Activated CD8-positive, alpha-beta memory T cell treated with anti-CD3 and anti-CD28 coated beads for 36 hours (primary cell): ENCODE data around the gene PRKX. TPM values are rescaled to one million over a fixed set of nuclear protein-coding genes. Genes with fewer than 3 reads are reported as not detected.
"Not testable (repeated sequence)": the region's sequence is repeated elsewhere in the genome, so short reads cannot be mapped to it uniquely, and the experiment has no call there.

Experiments used
- CTCF ChIA-PET: fragments of 350-600 bp; sonication (Branson Sonifier 250); formaldehyde crosslinking; loops from one replicate; lab custom pipeline; 2021; ENCODE audit warnings: antibody characterized with exemption; lab: Charles Lee
- POLR2A ChIA-PET: fragments of 350-600 bp; sonication (Branson Sonifier 250); formaldehyde crosslinking; loops from one replicate; lab custom pipeline; 2021; ENCODE audit warnings: antibody characterized with exemption; lab: Charles Lee
- total RNA-seq, 2 experiments: library from RNA; stranded (reverse); gene quantifications; one replicate each; pipeline ENCODE4 v1.2.3, GENCODE V29; 2021

The PRKX gene
- total RNA-seq, 2 experiments from 2014 or later, result 53.6 to 56.6 TPM

- ChIA-PET CTCF (no interaction called here), POLR2A (no interaction called here)
These were observed 602 bp downstream of the PRKX start for GRCh38 chrX:3712870-3713224.

GRCh38 chrX:3712051-3712869 is 1.2 kb downstream of the PRKX start:
- ChIA-PET CTCF (no interaction called here), POLR2A (interaction anchor here (0.6 to 1.3 kb wide), 2 partner anchors 13 to 27 kb away, joined by 3 to 9 read pairs; no protein-coding TSS in a partner anchor)

GRCh38 chrX:3711331-3711917 is 2.0 kb downstream of the PRKX start:
- ChIA-PET CTCF (interaction anchor here (0.6 kb wide), 1 partner anchor 91 kb away, joined by 3 read pairs; no protein-coding TSS in a partner anchor), POLR2A (interaction anchor here (1.3 kb wide), 1 partner anchor 12 kb away, joined by 3 read pairs; no protein-coding TSS in a partner anchor)

- CTCF ChIA-PET, POLR2A ChIA-PET: not testable (repeated sequence)
These were observed 5.7 kb downstream of the PRKX start for GRCh38 chrX:3707673-3708274.

GRCh38 chrX:3706481-3706880 is 7.0 kb downstream of the PRKX start:
- POLR2A ChIA-PET, result no interaction called here
- CTCF ChIA-PET, result no interaction called here

- POLR2A ChIA-PET, CTCF ChIA-PET: not testable (repeated sequence)
These were observed 10.2 kb downstream of the PRKX start for GRCh38 chrX:3703251-3703650.

- POLR2A ChIA-PET, CTCF ChIA-PET: not testable (repeated sequence)
These were observed 11.4 kb downstream of the PRKX start for GRCh38 chrX:3702095-3702494.

GRCh38 chrX:3701445-3701928 is 12.0 kb downstream of the PRKX start:
- CTCF ChIA-PET, POLR2A ChIA-PET: not testable (repeated sequence)

- ChIA-PET CTCF (no interaction called here), POLR2A (interaction anchor here (0.6 to 1.2 kb wide), 2 partner anchors 11 to 14 kb away, joined by 3 read pairs; partner anchors contain the start of gene PRKX)
These were observed 13.5 kb downstream of the PRKX start for GRCh38 chrX:3699821-3700381.

- ChIA-PET POLR2A (no interaction called here), CTCF (no interaction called here)
These were observed 15.7 kb downstream of the PRKX start for GRCh38 chrX:3697701-3698279.

GRCh38 chrX:3697220-3697684 is 16.2 kb downstream of the PRKX start:
- ChIA-PET POLR2A (no interaction called here), CTCF (no interaction called here)

GRCh38 chrX:3695536-3695935 is 17.9 kb downstream of the PRKX start:
- POLR2A ChIA-PET, result no interaction called here
- CTCF ChIA-PET, result no interaction called here

- ChIA-PET POLR2A (no interaction called here), CTCF (no interaction called here)
These were observed 23.3 kb downstream of the PRKX start for GRCh38 chrX:3690140-3690539.

GRCh38 chrX:3683236-3683635 is 30.2 kb downstream of the PRKX start:
- POLR2A ChIA-PET, CTCF ChIA-PET: not testable (repeated sequence)

GRCh38 chrX:3680459-3680858 is 33.0 kb downstream of the PRKX start:
- POLR2A ChIA-PET, result no interaction called here
- CTCF ChIA-PET, result no interaction called here

- POLR2A ChIA-PET, result no interaction called here
- CTCF ChIA-PET, result no interaction called here
These were observed 33.8 kb downstream of the PRKX start for GRCh38 chrX:3679669-3680068.

GRCh38 chrX:3678328-3678727 is 35.1 kb downstream of the PRKX start:
- ChIA-PET POLR2A (no interaction called here), CTCF (no interaction called here)

- ChIA-PET POLR2A (no interaction called here), CTCF (no interaction called here)
These were observed 38.6 kb downstream of the PRKX start for GRCh38 chrX:3674881-3675280.

- ChIA-PET POLR2A (no interaction called here), CTCF (no interaction called here)
These were observed 43.5 kb downstream of the PRKX start for GRCh38 chrX:3669841-3670475.
